ENCODE data around the gene SMPDL3B.

DNA sequence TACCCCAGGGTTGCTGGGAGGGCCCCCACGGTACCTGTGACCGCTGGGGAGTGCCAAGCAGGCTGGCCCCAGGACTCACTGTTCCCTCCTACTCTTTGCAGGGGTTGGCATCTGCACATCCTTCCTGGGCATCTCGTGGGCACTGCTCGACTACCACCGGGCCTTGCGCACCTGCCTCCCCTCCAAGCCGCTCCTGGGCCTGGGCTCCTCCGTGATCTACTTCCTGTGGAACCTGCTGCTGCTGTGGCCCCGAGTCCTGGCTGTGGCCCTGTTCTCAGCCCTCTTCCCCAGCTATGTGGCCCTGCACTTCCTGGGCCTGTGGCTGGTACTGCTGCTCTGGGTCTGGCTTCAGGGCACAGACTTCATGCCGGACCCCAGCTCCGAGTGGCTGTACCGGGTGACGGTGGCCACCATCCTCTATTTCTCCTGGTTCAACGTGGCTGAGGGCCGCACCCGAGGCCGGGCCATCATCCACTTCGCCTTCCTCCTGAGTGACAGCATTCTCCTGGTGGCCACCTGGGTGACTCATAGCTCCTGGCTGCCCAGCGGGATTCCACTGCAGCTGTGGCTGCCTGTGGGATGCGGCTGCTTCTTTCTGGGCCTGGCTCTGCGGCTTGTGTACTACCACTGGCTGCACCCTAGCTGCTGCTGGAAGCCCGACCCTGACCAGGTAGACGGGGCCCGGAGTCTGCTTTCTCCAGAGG, 31.8 kb downstream of the SMPDL3B start:
- TF ChIP-seq, protein P1, sequence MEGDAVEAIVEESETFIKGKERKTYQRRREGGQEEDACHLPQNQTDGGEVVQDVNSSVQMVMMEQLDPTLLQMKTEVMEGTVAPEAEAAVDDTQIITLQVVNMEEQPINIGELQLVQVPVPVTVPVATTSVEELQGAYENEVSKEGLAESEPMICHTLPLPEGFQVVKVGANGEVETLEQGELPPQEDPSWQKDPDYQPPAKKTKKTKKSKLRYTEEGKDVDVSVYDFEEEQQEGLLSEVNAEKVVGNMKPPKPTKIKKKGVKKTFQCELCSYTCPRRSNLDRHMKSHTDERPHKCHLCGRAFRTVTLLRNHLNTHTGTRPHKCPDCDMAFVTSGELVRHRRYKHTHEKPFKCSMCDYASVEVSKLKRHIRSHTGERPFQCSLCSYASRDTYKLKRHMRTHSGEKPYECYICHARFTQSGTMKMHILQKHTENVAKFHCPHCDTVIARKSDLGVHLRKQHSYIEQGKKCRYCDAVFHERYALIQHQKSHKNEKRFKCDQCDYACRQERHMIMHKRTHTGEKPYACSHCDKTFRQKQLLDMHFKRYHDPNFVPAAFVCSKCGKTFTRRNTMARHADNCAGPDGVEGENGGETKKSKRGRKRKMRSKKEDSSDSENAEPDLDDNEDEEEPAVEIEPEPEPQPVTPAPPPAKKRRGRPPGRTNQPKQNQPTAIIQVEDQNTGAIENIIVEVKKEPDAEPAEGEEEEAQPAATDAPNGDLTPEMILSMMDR (conservative IDR thresholded peaks at IDR 0.05): no peak
- TF ChIP-seq ZFX (IDR thresholded peaks at IDR 0.05): no peak
